ENCODE data around the gene SLBP. TPM values are rescaled to one million over a fixed set of nuclear protein-coding genes. Genes with fewer than 3 reads are reported as not detected.
"Not testable (repeated sequence)": the region's sequence is repeated elsewhere in the genome, so short reads cannot be mapped to it uniquely, and the experiment has no call there.

The SLBP gene
- total RNA-seq, 1 donor from 2014 or later, result 156 TPM

DNA sequence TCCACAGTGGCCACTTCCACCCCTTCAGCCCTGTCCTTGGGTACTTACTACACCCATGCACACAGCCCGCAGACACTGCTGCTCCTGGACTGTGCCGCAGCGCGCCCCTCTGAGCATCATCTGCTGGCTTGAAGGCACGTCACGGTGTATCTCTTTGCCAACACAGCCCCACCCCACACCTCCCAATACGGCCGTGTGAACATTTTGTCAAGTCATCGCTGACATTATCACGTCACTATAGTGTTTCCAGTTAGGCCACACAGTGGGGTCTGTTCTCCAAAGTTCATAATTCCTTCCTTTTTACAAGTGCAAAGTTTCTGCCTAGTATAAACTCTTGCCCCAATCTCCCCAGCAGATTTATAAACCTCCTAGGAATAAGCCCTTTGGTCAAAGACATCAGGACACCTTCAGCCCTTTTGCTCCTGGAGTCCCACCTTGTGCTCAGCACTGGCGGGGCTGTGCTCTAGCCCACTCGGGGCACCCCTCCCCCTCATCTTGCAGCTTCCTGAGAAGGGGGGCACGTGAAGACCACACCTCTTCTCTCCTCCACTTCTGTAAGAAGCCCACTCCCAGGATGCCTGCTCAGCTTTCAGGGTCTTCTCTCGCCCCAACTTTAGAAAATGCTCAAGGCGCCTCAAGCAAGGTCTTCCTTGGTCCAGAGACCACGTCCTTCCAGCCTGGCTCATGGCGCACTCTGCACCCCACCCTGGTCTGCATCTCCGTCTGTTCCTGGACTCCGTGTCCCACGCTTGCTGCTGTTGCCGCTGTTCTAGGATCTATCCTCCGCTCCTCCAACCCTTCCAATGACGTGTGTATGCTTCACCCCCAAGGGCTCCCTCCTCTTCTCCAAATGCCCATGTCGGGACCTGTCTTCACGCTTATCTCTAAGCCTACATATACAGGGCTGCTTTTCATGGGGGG, 35.3 kb downstream of the SLBP start:
- no peak for DNase-seq
- H3K4me3 Mint-ChIP-seq, result no peak overlapping the region
- no peaks in the 10 kb centered on the region for H3K4me1 Mint-ChIP-seq
- H3K9me3 Mint-ChIP-seq, result no peaks in the 10 kb centered on the region
- intact Hi-C loops (cut with micrococcal nuclease), result no loop called here
- H3K27me3 Mint-ChIP-seq, result peaks cover 2% of the 10 kb centered on the region
- no peaks in the 10 kb centered on the region for H3K36me3 Mint-ChIP-seq (ENCODE audit: low read depth)
- H3K27ac Mint-ChIP-seq, result no peak overlapping the region

DNA sequence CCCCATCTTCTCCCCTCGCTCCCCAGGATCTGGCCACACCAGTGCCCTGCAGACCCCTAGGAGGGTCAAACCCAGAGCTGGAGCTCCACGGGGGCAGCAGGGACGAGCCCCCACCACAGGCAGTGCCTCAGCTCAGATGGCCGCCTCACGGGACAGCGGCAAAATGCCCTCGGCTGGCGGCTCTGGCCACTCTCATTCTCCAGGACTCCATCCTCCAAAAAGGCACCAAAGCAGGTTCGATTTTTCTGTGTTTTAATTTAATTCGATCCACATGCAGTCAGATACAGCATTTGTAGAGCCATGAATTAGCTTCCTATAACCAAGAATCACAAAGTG, 36.3 kb downstream of the SLBP start:
- H3K27ac Mint-ChIP-seq, result no peak overlapping the region
- DNase-seq, result no peak
- H3K4me1 Mint-ChIP-seq, result no peaks in the 10 kb centered on the region
- H3K9me3 Mint-ChIP-seq, result no peaks in the 10 kb centered on the region
- peaks cover 2% of the 10 kb centered on the region for H3K27me3 Mint-ChIP-seq
- intact Hi-C loops (cut with micrococcal nuclease), result no loop called here
- no peak overlapping the region for H3K4me3 Mint-ChIP-seq
- no peaks in the 10 kb centered on the region for H3K36me3 Mint-ChIP-seq (ENCODE audit: low read depth)

- no peak overlapping the region for H3K4me3 Mint-ChIP-seq
- no peaks in the 10 kb centered on the region for H3K27me3 Mint-ChIP-seq
- DNase-seq, result no peak
- no peaks in the 10 kb centered on the region for H3K9me3 Mint-ChIP-seq
- H3K4me1 Mint-ChIP-seq, result no peaks in the 10 kb centered on the region
- intact Hi-C loops (cut with micrococcal nuclease), result no loop called here
- no peak overlapping the region for H3K27ac Mint-ChIP-seq
- H3K36me3 Mint-ChIP-seq (ENCODE audit: low read depth), result no peaks in the 10 kb centered on the region
Observed at GRCh38 chr4:1675136-1675801, 36.9 kb downstream of the SLBP start.

- intact Hi-C loops (cut with micrococcal nuclease), result no loop called here
- Mint-ChIP-seq H3K36me3 (ENCODE audit: low read depth) (no peaks in the 10 kb centered on the region), H3K27ac (no peak overlapping the region), H3K9me3 (no peaks in the 10 kb centered on the region), H3K4me1 (no peaks in the 10 kb centered on the region), H3K4me3 (no peak overlapping the region), H3K27me3 (no peaks in the 10 kb centered on the region)
- DNase-seq, result no peak
Observed at GRCh38 chr4:1674682-1675081, 37.4 kb downstream of the SLBP start.

GRCh38 chr4:1673671-1674070, 38.4 kb downstream of the SLBP start:
- no peaks in the 10 kb centered on the region for H3K4me1 Mint-ChIP-seq
- H3K4me3 Mint-ChIP-seq, result no peak overlapping the region
- no peak overlapping the region for H3K27ac Mint-ChIP-seq
- no peaks in the 10 kb centered on the region for H3K27me3 Mint-ChIP-seq
- H3K9me3 Mint-ChIP-seq, result no peaks in the 10 kb centered on the region
- no peaks in the 10 kb centered on the region for H3K36me3 Mint-ChIP-seq (ENCODE audit: low read depth)
- intact Hi-C loops (cut with micrococcal nuclease), result no loop called here
- no peak for DNase-seq

- not testable (repeated sequence) for H3K27ac Mint-ChIP-seq
Observed at GRCh38 chr4:1671011-1671410, 41.1 kb downstream of the SLBP start.

DNA sequence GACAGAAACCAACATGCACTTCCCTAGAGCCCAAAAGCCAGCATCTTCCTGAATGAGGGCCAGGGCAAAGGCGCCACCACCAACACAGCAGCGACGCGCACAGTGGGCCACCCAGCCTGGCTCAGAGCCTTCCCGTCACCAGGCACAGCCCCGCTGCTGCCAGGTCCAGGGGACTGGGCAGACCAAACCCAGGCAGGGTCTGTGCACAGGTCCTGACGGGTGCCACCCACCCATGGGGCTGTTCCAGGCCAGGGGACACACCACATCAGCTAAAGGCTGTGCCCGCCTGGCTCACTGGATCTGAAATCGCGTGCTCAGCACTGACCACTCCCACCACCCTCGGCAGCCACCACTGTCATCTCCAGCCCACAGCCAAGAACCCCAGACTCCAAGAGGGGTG, 41.8 kb downstream of the SLBP start:
- intact Hi-C loops (cut with micrococcal nuclease), result no loop called here
- H3K27me3 Mint-ChIP-seq, result no peaks in the 10 kb centered on the region
- H3K27ac Mint-ChIP-seq, result no peak overlapping the region
- H3K4me1 Mint-ChIP-seq, result no peaks in the 10 kb centered on the region
- DNase-seq, result no peak
- H3K9me3 Mint-ChIP-seq, result no peaks in the 10 kb centered on the region
- no peak overlapping the region for H3K4me3 Mint-ChIP-seq
- no peaks in the 10 kb centered on the region for H3K36me3 Mint-ChIP-seq (ENCODE audit: low read depth)

More at GRCh38 chr4:1671011-1671410, 41.1 kb downstream of the SLBP start:
- H3K36me3 Mint-ChIP-seq (ENCODE audit: low read depth); H3K27me3 Mint-ChIP-seq; H3K4me3 Mint-ChIP-seq; H3K4me1 Mint-ChIP-seq; H3K9me3 Mint-ChIP-seq; DNase-seq; intact Hi-C loops (cut with micrococcal nuclease): not testable (repeated sequence)

DNA sequence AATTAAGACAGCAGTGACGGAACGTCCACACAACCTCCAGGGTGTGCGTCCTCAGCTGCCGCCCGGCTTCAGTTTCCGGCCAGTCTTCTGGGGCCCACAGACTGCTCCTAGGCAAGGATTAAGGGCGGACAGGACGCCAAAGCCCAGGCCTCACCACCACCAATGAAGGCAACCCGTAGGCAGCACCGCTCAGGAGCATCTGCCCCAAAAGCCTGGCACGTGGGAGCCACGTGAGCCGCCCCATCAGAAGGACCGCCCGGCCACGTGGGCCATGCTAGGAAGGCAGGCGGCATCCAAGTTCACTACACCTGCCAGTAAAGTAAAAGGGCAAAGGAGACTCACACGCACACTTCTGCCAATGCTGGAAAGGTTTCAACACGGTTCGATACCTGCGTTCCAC, 42.3 kb downstream of the SLBP start:
- H3K4me1 Mint-ChIP-seq, result no peaks in the 10 kb centered on the region
- H3K4me3 Mint-ChIP-seq, result no peak overlapping the region
- H3K27ac Mint-ChIP-seq, result no peak overlapping the region
- no peak for DNase-seq
- intact Hi-C loops (cut with micrococcal nuclease), result no loop called here
- no peaks in the 10 kb centered on the region for H3K9me3 Mint-ChIP-seq
- H3K36me3 Mint-ChIP-seq (ENCODE audit: low read depth), result no peaks in the 10 kb centered on the region
- H3K27me3 Mint-ChIP-seq, result no peaks in the 10 kb centered on the region

DNA sequence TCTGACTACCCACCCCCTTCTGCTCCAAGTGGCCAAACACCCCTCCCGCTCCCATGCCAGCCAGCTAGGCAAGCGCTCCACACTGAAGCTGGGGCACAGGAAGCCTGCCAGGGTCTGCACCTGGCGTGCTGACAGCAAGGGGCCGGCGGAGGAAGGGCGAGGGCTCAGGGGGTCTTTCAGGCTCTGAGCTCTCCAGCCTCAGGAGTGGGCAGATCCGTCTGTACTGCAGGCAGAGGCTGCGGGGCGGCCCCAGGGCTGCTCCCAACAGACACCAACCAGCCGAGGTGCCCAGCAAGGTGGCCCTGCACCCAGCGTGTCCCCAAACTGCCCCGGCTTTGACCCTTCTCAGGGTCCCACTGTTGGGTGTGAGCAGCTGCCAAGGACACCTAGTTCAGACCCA, 42.8 kb downstream of the SLBP start:
- Mint-ChIP-seq H3K4me1 (no peaks in the 10 kb centered on the region), H3K4me3 (no peak overlapping the region), H3K27me3 (no peaks in the 10 kb centered on the region), H3K27ac (no peak overlapping the region), H3K36me3 (ENCODE audit: low read depth) (no peaks in the 10 kb centered on the region), H3K9me3 (no peaks in the 10 kb centered on the region)
- DNase-seq, result no peak
- intact Hi-C loops (cut with micrococcal nuclease), result no loop called here

DNA sequence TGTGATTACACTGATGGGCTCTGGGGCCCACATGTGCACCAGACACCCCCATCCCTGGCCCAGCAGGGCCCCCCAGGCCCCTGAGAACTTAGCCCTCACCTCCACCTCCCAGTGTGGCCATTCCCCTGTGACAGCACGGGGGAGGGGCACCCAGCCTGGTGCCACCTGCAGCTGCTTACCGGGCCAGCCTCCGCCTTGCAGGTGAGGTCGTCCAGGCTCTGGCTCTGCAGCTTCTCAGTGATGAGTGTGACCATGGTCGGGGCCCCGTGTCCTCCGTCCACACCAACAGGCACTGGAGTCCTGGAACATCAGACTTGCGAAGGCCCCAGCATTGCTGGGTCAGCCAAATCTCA, 43.7 kb downstream of the SLBP start:
- Mint-ChIP-seq H3K27ac (no peak overlapping the region), H3K27me3 (no peaks in the 10 kb centered on the region), H3K9me3 (no peaks in the 10 kb centered on the region), H3K36me3 (ENCODE audit: low read depth) (no peaks in the 10 kb centered on the region), H3K4me3 (no peak overlapping the region), H3K4me1 (no peaks in the 10 kb centered on the region)
- intact Hi-C loops (cut with micrococcal nuclease), result no loop called here
- no peak for DNase-seq

GRCh38 chr4:1667273-1667672, 44.8 kb downstream of the SLBP start:
- no peaks in the 10 kb centered on the region for H3K4me1 Mint-ChIP-seq
- no peak for DNase-seq
- H3K4me3 Mint-ChIP-seq, result no peak overlapping the region
- no peaks in the 10 kb centered on the region for H3K9me3 Mint-ChIP-seq
- H3K27ac Mint-ChIP-seq, result no peak overlapping the region
- no peaks in the 10 kb centered on the region for H3K36me3 Mint-ChIP-seq (ENCODE audit: low read depth)
- intact Hi-C loops (cut with micrococcal nuclease), result no loop called here
- no peaks in the 10 kb centered on the region for H3K27me3 Mint-ChIP-seq

- Mint-ChIP-seq H3K9me3 (no peaks in the 10 kb centered on the region), H3K27me3 (no peaks in the 10 kb centered on the region), H3K4me3 (no peak overlapping the region), H3K4me1 (no peaks in the 10 kb centered on the region), H3K36me3 (ENCODE audit: low read depth) (no peaks in the 10 kb centered on the region), H3K27ac (no peak overlapping the region)
- intact Hi-C loops (cut with micrococcal nuclease), result no loop called here
- DNase-seq, result no peak
Observed at GRCh38 chr4:1666391-1666790, 45.7 kb downstream of the SLBP start.

DNA sequence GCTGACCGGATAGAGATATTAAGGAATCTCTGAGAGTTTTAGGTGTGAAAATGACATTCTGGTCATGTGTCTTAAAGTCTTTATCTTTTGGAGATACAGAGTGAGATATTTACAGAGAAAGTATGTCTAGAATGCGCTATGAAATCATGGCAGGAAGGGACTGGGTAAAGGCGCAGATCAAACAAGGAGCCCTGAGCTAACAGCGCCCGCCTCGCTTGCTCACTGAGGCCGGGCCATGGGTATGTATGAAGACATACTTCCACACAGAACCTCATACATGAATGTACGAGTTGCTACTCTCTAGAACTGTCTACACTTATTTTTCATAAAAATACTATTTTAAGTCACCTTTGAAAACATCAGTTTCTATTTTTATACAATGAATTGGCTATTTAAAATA, 48.0 kb downstream of the SLBP start:
- no peaks in the 10 kb centered on the region for H3K27me3 Mint-ChIP-seq
- H3K9me3 Mint-ChIP-seq, result no peaks in the 10 kb centered on the region
- no peak overlapping the region for H3K27ac Mint-ChIP-seq
- intact Hi-C loops (cut with micrococcal nuclease), result no loop called here
- DNase-seq, result no peak
- no peaks in the 10 kb centered on the region for H3K36me3 Mint-ChIP-seq (ENCODE audit: low read depth)
- H3K4me1 Mint-ChIP-seq, result no peaks in the 10 kb centered on the region
- H3K4me3 Mint-ChIP-seq, result no peak overlapping the region

GRCh38 chr4:1663549-1663948, 48.6 kb downstream of the SLBP start:
- Mint-ChIP-seq H3K4me1 (no peaks in the 10 kb centered on the region), H3K27me3 (no peaks in the 10 kb centered on the region), H3K4me3 (no peak overlapping the region), H3K27ac (no peak overlapping the region), H3K36me3 (ENCODE audit: low read depth) (no peaks in the 10 kb centered on the region), H3K9me3 (no peaks in the 10 kb centered on the region)
- DNase-seq, result no peak
- intact Hi-C loops (cut with micrococcal nuclease), result no loop called here

- Mint-ChIP-seq H3K4me1 (no peaks in the 10 kb centered on the region), H3K9me3 (no peaks in the 10 kb centered on the region), H3K36me3 (ENCODE audit: low read depth) (no peaks in the 10 kb centered on the region), H3K27ac (no peak overlapping the region), H3K27me3 (no peaks in the 10 kb centered on the region), H3K4me3 (no peak overlapping the region)
- intact Hi-C loops (cut with micrococcal nuclease), result no loop called here
- no peak for DNase-seq
Observed at GRCh38 chr4:1661695-1662094, 50.4 kb downstream of the SLBP start.
